DOHH2 (cell line): ENCODE data around the gene SNX11.

Experiments used
- H3F3A ChIP-seq: fragments of 200-600 bp; sonication (generic), shearing (Covaris generic); 2 replicates; pipeline ENCODE4 v1.6.0; 2016; ENCODE audit warnings: antibody characterized with exemption, mild to moderate bottlenecking; ENCODE audit not compliant: control insufficient read depth, insufficient read depth
- H3K27ac ChIP-seq: fragments of 200-600 bp; sonication (generic); 2 replicates; pipeline ENCODE4 v1.5.1; 2014; ENCODE audit warnings: low read depth, mild to moderate bottlenecking, low read length, moderate library complexity
- H3K27me3 ChIP-seq: fragments of 200-600 bp; sonication (generic); 2 replicates; pipeline ENCODE4 v1.6.1; 2014; ENCODE audit warnings: mild to moderate bottlenecking, low read length, mixed read lengths; ENCODE audit not compliant: control insufficient read depth
- H3K36me3 ChIP-seq: fragments of 200-600 bp; sonication (generic); 2 replicates; pipeline ENCODE4 v1.6.1; 2014; ENCODE audit warnings: mild to moderate bottlenecking, low read length, moderate library complexity, mixed read lengths; ENCODE audit not compliant: control insufficient read depth
- H3K4me1 ChIP-seq: fragments of 200-600 bp; sonication (generic); 2 replicates; pipeline ENCODE4 v1.6.1; 2014; ENCODE audit warnings: mild to moderate bottlenecking, low read length, mixed read lengths; ENCODE audit not compliant: control insufficient read depth
- H3K4me2 ChIP-seq: fragments of 200-600 bp; sonication (generic); 2 replicates; pipeline ENCODE4 v1.6.0; 2014; ENCODE audit warnings: mild to moderate bottlenecking, low read length, moderate library complexity
- H3K4me3 ChIP-seq: fragments of 200-600 bp; sonication (generic); 2 replicates; pipeline ENCODE4 v1.5.1; 2014; ENCODE audit warnings: mild to moderate bottlenecking, low read length, mixed read lengths
- H3K79me2 ChIP-seq: fragments of 200-600 bp; sonication (generic); 2 replicates; pipeline ENCODE4 v1.6.1; 2014; ENCODE audit warnings: mild to moderate bottlenecking, low read length, mixed read lengths; ENCODE audit not compliant: control insufficient read depth
- H3K9me2 ChIP-seq: fragments of 200-600 bp; sonication (generic); replicated peaks from 2 replicates; pipeline ENCODE4 v1.6.1; 2014; ENCODE audit warnings: mild to moderate bottlenecking, low read length, mixed read lengths; ENCODE audit not compliant: control insufficient read depth
- H3K9me3 ChIP-seq: fragments of 200-600 bp; sonication (generic); 2 replicates; pipeline ENCODE4 v1.6.1; 2014; ENCODE audit warnings: antibody characterized with exemption, low read length, mixed read lengths; ENCODE audit not compliant: control insufficient read depth, insufficient read depth
- H4K20me1 ChIP-seq: fragments of 200-600 bp; sonication (generic); 2 replicates; pipeline ENCODE4 v1.6.0; 2014; ENCODE audit warnings: low read depth, mild to moderate bottlenecking, antibody characterized with exemption, low read length, moderate library complexity; ENCODE audit not compliant: control insufficient read depth, insufficient read depth
- EZH2phosphoT487 ChIP-seq: fragments of 200-600 bp; sonication (generic); IDR thresholded peaks from 2 replicates; pipeline ENCODE4 v1.6.1; 2017; ENCODE audit warnings: borderline replicate concordance, mild to moderate bottlenecking, antibody characterized with exemption, low read length, moderate library complexity, mixed read lengths
- TF ChIP-seq, protein P1 (sequence below): fragments of 200-600 bp; sonication (generic); IDR thresholded peaks from one replicate; pipeline ENCODE4 v1.5.1; 2014; ENCODE audit warnings: antibody characterized with exemption, mild to moderate bottlenecking, low read depth, low read length; ENCODE audit not compliant: poor library complexity, severe bottlenecking

The SNX11 gene

DNA sequence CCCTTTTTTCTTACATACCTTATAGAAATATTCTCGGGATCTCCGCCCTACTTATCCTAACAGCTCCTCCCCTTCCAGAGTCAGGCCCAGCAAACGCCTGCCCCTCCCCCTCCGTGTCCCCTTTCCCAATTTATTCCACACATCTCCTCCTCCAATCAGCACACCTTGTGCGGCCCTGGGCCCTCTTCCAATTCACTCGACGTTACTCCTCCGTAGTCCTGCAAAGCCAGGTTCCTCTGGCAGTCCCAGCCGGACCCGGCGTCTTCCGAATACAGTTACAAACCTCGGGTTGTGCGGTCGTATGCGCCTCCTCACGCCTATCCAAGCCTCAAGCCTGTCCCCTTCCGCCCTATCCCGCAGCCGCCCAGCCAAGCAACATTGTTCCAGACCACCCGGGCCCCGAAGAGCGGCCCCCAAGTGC is 7.0 kb upstream of the SNX11 start:
- Histone ChIP-seq H3K27me3 (no peaks in the 10 kb centered on the region), H4K20me1 (peaks cover 12% of the 10 kb centered on the region; the same call in 1 of the 2 replicates), H3K36me3 (peaks cover 6% of the 10 kb centered on the region; the same call in 1 of the 2 replicates), H3K9me2 (no peaks in the 10 kb centered on the region), H3K4me2 (peak overlapping the region; percentile 68), H3K9me3 (peaks cover 9% of the 10 kb centered on the region), H3K79me2 (peaks cover 56% of the 10 kb centered on the region), H3K4me1 (peaks cover 40% of the 10 kb centered on the region), H3K27ac (peak overlapping the region; percentile 82), H3K4me3 (peak overlapping the region; percentile 77), H3F3A (peaks cover 11% of the 10 kb centered on the region)
- TF ChIP-seq, protein P1, sequence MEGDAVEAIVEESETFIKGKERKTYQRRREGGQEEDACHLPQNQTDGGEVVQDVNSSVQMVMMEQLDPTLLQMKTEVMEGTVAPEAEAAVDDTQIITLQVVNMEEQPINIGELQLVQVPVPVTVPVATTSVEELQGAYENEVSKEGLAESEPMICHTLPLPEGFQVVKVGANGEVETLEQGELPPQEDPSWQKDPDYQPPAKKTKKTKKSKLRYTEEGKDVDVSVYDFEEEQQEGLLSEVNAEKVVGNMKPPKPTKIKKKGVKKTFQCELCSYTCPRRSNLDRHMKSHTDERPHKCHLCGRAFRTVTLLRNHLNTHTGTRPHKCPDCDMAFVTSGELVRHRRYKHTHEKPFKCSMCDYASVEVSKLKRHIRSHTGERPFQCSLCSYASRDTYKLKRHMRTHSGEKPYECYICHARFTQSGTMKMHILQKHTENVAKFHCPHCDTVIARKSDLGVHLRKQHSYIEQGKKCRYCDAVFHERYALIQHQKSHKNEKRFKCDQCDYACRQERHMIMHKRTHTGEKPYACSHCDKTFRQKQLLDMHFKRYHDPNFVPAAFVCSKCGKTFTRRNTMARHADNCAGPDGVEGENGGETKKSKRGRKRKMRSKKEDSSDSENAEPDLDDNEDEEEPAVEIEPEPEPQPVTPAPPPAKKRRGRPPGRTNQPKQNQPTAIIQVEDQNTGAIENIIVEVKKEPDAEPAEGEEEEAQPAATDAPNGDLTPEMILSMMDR: no peak

DNA sequence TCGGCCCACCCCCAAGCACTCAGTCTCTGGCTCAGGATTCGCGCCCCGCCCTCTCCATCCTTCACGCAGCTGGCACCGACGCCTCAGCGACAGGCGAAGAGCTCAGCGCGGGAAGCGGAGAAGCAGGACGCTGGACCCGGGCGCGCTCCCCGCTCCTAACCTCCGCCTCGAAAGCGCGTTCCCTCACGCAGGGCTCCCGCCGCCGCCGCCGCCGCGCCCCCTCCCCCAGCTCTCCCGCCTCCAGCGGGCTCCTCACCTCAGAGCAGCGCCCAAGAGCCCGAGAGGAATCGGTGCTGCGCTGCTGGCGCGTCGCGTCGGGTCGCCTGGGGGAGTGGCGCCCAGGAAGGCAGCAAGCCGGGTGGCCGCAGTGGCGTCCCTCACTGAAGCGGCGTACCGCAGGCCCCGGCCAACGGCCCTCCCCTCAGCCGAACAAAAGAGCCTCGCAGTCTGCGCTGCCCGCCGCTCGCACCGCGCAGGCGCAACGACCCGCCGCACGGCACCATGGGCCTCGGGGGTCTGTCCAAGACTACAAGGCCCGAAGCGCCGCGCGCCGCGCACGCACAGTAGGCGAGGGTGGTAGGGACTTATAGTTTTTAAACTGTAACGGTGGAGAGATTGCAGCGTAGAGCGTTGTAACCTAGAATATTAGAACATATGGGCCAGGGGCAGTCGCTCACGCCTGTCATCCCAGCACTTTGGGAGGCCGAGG is 6.4 kb upstream of the SNX11 start, which contains the start of gene CBX1:
Gene CBX1 (minus strand): TSS at position 467 of the 709 bp plus-strand sequence. CDS start 24,474 bp downstream, outside the sequence.
- Histone ChIP-seq H3K79me2 (peaks cover 51% of the 10 kb centered on the region), H3K4me2 (peak within 1 kb of the TSS; percentile 68), H3K9me3 (peaks cover 9% of the 10 kb centered on the region), H3K27me3 (no peaks in the 10 kb centered on the region), H3K4me1 (peaks cover 41% of the 10 kb centered on the region), H3K4me3 (peak within 1 kb of the TSS; percentile 77), H3K27ac (peak within 1 kb of the TSS; percentile 82), H3K9me2 (no peaks in the 10 kb centered on the region), H3F3A (peaks cover 13% of the 10 kb centered on the region), H4K20me1 (peaks cover 12% of the 10 kb centered on the region; the same call in 1 of the 2 replicates), H3K36me3 (peaks cover 2% of the 10 kb centered on the region; the same call in 1 of the 2 replicates)
- TF ChIP-seq, protein P1: no peak
- TF ChIP-seq EZH2phosphoT487: no peak

DNA sequence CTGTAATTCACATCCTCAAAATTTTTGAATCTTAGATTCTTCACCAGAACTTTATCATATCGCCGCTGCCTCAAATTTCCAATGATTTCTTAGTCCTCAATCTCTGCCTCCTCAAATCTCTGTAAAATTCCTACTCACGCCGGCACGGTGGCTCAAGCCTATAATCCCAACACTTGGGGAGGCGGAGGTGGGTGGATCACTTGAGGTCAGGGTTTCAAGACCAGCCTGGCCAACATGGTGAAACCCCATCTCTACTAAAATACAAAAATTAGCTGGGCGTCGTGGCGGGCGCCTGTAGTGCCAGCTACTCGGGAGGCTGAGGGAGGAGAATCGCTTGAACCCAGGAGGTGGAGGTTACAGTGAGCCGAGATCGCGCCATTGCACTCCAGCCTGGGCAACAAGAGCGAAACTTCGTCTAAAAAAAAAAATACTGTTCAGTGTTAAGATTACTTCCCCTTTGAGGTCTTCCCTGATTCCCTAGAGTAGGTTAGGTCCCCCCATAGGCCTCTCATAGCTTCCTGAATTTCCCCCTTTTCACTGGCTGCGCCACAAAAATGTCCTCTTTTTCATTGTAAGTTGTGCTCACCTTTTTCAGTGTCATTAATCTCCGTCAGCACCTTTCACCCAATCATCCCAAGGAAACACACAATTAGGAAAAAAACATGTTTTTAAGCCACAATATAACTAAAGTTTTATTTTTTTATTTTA is 5.4 kb upstream of the SNX11 start:
- H4K20me1 ChIP-seq: peaks cover 12% of the 10 kb centered on the region; the same call in 1 of the 2 replicates
- peaks cover 15% of the 10 kb centered on the region for H3F3A ChIP-seq
- H3K9me3 ChIP-seq: peaks cover 9% of the 10 kb centered on the region
- peaks cover 40% of the 10 kb centered on the region for H3K79me2 ChIP-seq
- H3K4me3 ChIP-seq: peak overlapping the region; percentile 77
- H3K27ac ChIP-seq: peak overlapping the region; percentile 82
- H3K36me3 ChIP-seq: no peaks in the 10 kb centered on the region
- H3K27me3 ChIP-seq: no peaks in the 10 kb centered on the region
- H3K9me2 ChIP-seq: no peaks in the 10 kb centered on the region
- no peak for TF ChIP-seq EZH2phosphoT487
- TF ChIP-seq, protein P1: no peak
- H3K4me2 ChIP-seq: peak overlapping the region; percentile 68
- H3K4me1 ChIP-seq: peaks cover 45% of the 10 kb centered on the region
